NCI-H187 (cell line): ENCODE data around the gene DVL1.

Experiments used
- DNase-seq, 2 experiments: peaks; one replicate each; lab custom pipeline; 2025; lab: John Stamatoyannopoulos, UW

Gene DVL1

DNA sequence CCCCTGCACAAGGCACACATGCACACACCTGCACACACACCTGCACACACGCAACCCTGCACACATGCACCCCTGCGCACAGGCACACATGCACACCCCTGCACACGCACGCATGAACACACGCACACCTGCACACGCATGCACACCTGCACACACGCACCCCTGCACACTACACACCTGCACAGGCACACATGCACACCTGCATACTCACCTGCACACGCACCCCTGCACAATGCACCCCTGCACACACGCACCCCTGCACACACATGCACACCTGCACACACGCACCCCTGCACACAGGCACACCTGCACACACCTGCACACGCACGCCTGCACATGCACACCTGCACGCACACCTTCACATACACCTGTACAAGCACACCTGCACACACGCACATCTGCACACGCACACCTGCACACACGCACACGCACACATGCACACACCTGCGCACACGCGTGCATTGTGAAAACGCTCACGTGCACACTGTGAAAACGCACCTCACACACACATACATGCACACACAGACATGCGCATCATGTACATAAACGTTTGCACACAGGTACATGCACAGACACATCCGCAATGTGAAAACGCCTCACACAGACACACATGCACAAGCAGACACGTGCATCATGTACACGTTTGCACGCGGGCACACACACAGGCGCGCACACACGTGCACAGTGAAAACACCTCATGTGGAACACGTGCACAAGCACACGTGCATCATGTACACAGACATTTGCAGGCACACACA, 8.2 kb downstream of the DVL1 start:
- no peak for DNase-seq

GRCh38 chr1:1340185-1340584, 9.0 kb downstream of the DVL1 start:
- DNase-seq, result no peak

- DNase-seq, result no peak
Measured at GRCh38 chr1:1338278-1338677, 10.9 kb downstream of the DVL1 start.

DNA sequence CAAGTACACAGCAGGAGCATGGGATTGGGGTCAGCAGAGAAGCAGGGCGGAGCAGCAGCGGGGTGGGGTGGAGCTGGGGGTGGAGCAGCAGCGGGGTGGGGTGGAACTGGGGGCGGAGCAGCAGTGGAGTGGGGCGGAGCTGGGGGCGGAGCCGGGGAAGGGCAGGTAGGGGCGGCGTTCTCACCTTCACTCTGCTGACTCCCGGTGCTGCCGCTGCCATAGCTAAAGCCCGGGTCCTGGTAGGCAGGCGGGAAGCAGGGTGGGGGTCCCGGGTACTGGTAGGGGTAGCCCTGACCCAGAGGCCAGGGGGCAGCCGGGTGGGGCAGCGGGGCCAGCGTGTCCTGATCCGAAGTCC, 11.4 kb downstream of the DVL1 start:
- no peak for DNase-seq

DNA sequence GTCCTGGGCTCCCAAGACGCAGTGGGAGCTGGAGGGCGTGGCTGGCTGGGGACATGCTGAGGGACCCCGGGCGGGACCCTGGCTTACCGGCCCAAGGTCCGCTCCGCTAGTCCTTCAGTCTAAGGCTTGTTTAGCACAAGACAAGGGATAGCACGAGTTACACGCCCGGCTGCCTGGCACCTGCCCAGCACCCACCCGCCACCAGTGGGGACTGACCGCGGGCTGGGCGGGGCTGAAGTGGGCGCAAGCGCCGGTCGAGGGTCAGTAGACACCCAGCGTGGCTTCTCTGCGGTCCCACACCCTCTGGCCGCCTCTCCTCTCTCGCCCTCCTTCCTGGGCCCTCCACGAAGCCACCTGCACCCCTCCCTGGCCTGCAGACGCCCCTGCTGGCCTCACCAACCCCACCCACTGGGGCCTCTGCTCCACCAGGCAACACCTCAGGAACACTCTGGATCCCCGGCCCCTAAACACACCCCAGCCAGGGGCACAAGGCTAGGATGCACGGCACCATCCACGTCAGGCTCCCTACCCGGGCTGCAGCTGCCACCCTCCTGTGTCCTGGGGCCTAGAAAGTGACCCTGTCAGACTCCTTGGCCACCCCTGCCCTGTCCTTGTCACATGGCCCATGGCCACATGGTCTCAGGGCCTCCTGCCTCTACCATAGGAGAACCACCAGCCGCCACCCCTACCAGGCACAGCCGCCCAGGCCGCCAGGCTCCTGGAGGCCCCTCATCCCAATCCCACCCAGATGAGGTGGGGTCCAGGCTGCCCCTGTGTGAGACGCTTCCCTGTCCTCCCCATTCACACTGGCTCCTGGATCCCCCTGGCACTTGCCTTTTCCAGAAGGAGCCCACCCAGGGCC, 12.1 kb downstream of the DVL1 start:
- DNase-seq, result no peak

- DNase-seq, result no peak
Measured at GRCh38 chr1:1336446-1336845, 12.8 kb downstream of the DVL1 start.

- DNase-seq, result no peak
Measured at GRCh38 chr1:1335792-1336248, 13.4 kb downstream of the DVL1 start.

- no peak for DNase-seq
Measured at GRCh38 chr1:1335283-1335682, 13.9 kb downstream of the DVL1 start.

- DNase-seq, result no peak
Measured at GRCh38 chr1:1334835-1335234, 14.4 kb downstream of the DVL1 start.

DNA sequence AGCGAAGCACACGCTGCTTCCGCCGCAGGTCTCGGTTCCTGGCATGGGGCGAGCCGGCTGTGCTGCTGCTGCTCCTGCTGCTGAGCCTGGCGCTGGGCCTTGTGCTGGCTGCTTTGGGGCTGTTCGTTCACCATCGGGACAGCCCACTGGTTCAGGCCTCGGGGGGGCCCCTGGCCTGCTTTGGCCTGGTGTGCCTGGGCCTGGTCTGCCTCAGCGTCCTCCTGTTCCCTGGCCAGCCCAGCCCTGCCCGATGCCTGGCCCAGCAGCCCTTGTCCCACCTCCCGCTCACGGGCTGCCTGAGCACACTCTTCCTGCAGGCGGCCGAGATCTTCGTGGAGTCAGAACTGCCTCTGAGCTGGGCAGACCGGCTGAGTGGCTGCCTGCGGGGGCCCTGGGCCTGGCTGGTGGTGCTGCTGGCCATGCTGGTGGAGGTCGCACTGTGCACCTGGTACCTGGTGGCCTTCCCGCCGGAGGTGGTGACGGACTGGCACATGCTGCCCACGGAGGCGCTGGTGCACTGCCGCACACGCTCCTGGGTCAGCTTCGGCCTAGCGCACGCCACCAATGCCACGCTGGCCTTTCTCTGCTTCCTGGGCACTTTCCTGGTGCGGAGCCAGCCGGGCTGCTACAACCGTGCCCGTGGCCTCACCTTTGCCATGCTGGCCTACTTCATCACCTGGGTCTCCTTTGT, 15.5 kb downstream of the DVL1 start:
- no peak for DNase-seq

- DNase-seq, result no peak
Measured at GRCh38 chr1:1332774-1333480, 16.3 kb downstream of the DVL1 start.

DNA sequence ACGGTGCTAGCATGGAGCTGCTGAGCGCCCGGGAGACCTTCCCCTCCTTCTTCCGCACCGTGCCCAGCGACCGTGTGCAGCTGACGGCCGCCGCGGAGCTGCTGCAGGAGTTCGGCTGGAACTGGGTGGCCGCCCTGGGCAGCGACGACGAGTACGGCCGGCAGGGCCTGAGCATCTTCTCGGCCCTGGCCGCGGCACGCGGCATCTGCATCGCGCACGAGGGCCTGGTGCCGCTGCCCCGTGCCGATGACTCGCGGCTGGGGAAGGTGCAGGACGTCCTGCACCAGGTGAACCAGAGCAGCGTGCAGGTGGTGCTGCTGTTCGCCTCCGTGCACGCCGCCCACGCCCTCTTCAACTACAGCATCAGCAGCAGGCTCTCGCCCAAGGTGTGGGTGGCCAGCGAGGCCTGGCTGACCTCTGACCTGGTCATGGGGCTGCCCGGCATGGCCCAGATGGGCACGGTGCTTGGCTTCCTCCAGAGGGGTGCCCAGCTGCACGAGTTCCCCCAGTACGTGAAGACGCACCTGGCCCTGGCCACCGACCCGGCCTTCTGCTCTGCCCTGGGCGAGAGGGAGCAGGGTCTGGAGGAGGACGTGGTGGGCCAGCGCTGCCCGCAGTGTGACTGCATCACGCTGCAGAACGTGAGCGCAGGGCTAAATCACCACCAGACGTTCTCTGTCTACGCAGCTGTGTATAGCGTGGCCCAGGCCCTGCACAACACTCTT, 17.0 kb downstream of the DVL1 start:
- DNase-seq, result no peak

DNA sequence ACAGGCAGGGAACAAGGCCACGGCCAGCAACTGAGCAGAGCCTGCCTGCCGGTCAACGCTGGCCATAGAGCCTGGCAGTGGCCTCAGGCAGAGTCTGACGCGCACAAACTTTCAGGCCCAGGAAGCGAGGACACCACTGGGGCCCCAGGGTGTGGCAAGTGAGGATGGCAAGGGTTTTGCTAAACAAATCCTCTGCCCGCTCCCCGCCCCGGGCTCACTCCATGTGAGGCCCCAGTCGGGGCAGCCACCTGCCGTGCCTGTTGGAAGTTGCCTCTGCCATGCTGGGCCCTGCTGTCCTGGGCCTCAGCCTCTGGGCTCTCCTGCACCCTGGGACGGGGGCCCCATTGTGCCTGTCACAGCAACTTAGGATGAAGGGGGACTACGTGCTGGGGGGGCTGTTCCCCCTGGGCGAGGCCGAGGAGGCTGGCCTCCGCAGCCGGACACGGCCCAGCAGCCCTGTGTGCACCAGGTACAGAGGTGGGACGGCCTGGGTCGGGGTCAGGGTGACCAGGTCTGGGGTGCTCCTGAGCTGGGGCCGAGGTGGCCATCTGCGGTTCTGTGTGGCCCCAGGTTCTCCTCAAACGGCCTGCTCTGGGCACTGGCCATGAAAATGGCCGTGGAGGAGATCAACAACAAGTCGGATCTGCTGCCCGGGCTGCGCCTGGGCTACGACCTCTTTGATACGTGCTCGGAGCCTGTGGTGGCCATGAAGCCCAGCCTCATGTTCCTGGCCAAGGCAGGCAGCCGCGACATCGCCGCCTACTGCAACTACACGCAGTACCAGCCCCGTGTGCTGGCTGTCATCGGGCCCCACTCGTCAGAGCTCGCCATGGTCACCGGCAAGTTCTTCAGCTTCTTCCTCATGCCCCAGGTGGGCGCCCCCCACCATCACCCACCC, 17.9 kb downstream of the DVL1 start, which contains the start of gene TAS1R3:
Gene TAS1R3, plus strand, starts transcription at position 213 of the 898 bp plus-strand sequence. Its CDS starts 66 bp downstream, at position 279.
- no peak for DNase-seq

- DNase-seq, result no peak
Measured at GRCh38 chr1:1330366-1331067, 18.7 kb downstream of the DVL1 start.

- no peak for DNase-seq
Measured at GRCh38 chr1:1329304-1330210, 19.7 kb downstream of the DVL1 start.

- no peak for DNase-seq
Measured at GRCh38 chr1:1328254-1328653, 21.0 kb downstream of the DVL1 start.

DNA sequence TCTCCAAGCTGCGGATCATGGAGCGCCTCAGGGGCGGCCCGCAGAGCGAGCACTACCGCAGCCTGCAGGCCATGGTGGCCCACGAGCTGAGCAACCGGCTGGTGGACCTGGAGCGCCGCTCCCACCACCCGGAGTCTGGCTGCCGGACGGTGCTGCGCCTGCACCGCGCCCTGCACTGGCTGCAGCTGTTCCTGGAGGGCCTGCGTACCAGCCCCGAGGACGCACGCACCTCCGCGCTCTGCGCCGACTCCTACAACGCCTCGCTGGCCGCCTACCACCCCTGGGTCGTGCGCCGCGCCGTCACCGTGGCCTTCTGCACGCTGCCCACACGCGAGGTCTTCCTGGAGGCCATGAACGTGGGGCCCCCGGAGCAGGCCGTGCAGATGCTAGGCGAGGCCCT, 21.9 kb downstream of the DVL1 start:
- DNase-seq, result no peak

GRCh38 chr1:1326075-1326605, 23.1 kb downstream of the DVL1 start:
- DNase-seq, result no peak
